WTC11 (cell line): ENCODE data around the gene AGAP3. TPM values are rescaled to one million over a fixed set of nuclear protein-coding genes. Genes with fewer than 3 reads are reported as not detected.
A peak's percentile ranks its signal among the peaks of the same experiment; 100 is the strongest.

ENCODE experiments used
- ATF1 ChIP-seq: sonication (generic); formaldehyde crosslinking; IDR thresholded peaks from 2 replicates; pipeline ENCODE4 v1.8.1; 2023; ENCODE audit warnings: mild to moderate bottlenecking, moderate library complexity, missing genetic modification reagents
- E2F1 ChIP-seq: sonication (generic); formaldehyde crosslinking; IDR thresholded peaks from 2 replicates; pipeline ENCODE4 v1.8.0; 2022; ENCODE audit warnings: mild to moderate bottlenecking, missing genetic modification reagents
- E2F4 ChIP-seq: sonication (generic); formaldehyde crosslinking; IDR thresholded peaks from 2 replicates; pipeline ENCODE4 v1.8.1; 2022; ENCODE audit warnings: low read depth, mild to moderate bottlenecking, moderate library complexity, missing genetic modification reagents, borderline replicate concordance
- ETV6 ChIP-seq: sonication (generic); formaldehyde crosslinking; IDR thresholded peaks from 2 replicates; pipeline ENCODE4 v1.8.1; 2022; ENCODE audit warnings: mild to moderate bottlenecking, missing genetic modification reagents
- FOXK1 ChIP-seq: sonication (generic); formaldehyde crosslinking; IDR thresholded peaks from 2 replicates; pipeline ENCODE4 v1.8.0; 2022; ENCODE audit warnings: mild to moderate bottlenecking, moderate library complexity, missing genetic modification reagents
- FOXP1 ChIP-seq: sonication (generic); formaldehyde crosslinking; IDR thresholded peaks from 2 replicates; pipeline ENCODE4 v1.8.0; 2022; ENCODE audit warnings: missing genetic modification reagents, mild to moderate bottlenecking, moderate library complexity, borderline replicate concordance
- FOXP4 ChIP-seq: sonication (generic); formaldehyde crosslinking; IDR thresholded peaks from 2 replicates; pipeline ENCODE4 v1.8.0; 2022; ENCODE audit warnings: mild to moderate bottlenecking, missing genetic modification reagents
- GRHL2 ChIP-seq: fragments of 250-450 bp; sonication (Bioruptor Pico); IDR thresholded peaks from 2 replicates; pipeline ENCODE4 v1.8.0; 2022; ENCODE audit warnings: mild to moderate bottlenecking, moderate library complexity; ENCODE audit not compliant: insufficient replicate concordance, severe bottlenecking
- JUN ChIP-seq: sonication (generic); formaldehyde crosslinking; IDR thresholded peaks from 2 replicates; pipeline ENCODE4 v1.8.0; 2023; ENCODE audit warnings: mild to moderate bottlenecking, missing genetic modification reagents
- MYBL2 ChIP-seq: sonication (generic); formaldehyde crosslinking; IDR thresholded peaks from 2 replicates; pipeline ENCODE4 v1.8.1; 2023; ENCODE audit warnings: mild to moderate bottlenecking, moderate library complexity, missing genetic modification reagents
- NFE2L1 ChIP-seq: sonication (generic); formaldehyde crosslinking; IDR thresholded peaks from 2 replicates; pipeline ENCODE4 v1.8.1; 2023; ENCODE audit warnings: missing genetic modification reagents
- NR2C2 ChIP-seq: sonication (generic); formaldehyde crosslinking; IDR thresholded peaks from 2 replicates; pipeline ENCODE4 v1.8.0; 2022; ENCODE audit warnings: mild to moderate bottlenecking, missing genetic modification reagents
- PRDM15 ChIP-seq: sonication (generic); formaldehyde crosslinking; IDR thresholded peaks from 2 replicates; pipeline ENCODE4 v1.8.0; 2022; ENCODE audit warnings: missing genetic modification reagents
- PREB ChIP-seq: sonication (generic); formaldehyde crosslinking; IDR thresholded peaks from 2 replicates; pipeline ENCODE4 v1.8.1; 2022; ENCODE audit warnings: mild to moderate bottlenecking, missing genetic modification reagents, moderate library complexity, borderline replicate concordance
- SMAD4 ChIP-seq: sonication (generic); formaldehyde crosslinking; IDR thresholded peaks from 2 replicates; pipeline ENCODE4 v1.8.0; 2022; ENCODE audit warnings: mild to moderate bottlenecking, missing genetic modification reagents
- TCF7 ChIP-seq: sonication (generic); formaldehyde crosslinking; IDR thresholded peaks from 2 replicates; pipeline ENCODE4 v1.8.0; 2022; ENCODE audit warnings: mild to moderate bottlenecking, low read depth, missing genetic modification reagents, moderate library complexity
- TEAD1 ChIP-seq: sonication (generic); formaldehyde crosslinking; IDR thresholded peaks from 2 replicates; pipeline ENCODE4 v1.8.0; 2022; ENCODE audit warnings: mild to moderate bottlenecking, missing genetic modification reagents
- USF1 ChIP-seq: sonication (generic); formaldehyde crosslinking; IDR thresholded peaks from 2 replicates; pipeline ENCODE4 v1.8.0; 2022; ENCODE audit warnings: mild to moderate bottlenecking, missing genetic modification reagents
- ZBTB43 ChIP-seq: sonication (generic); formaldehyde crosslinking; IDR thresholded peaks from 2 replicates; pipeline ENCODE4 v1.8.1; 2023; ENCODE audit warnings: mild to moderate bottlenecking, missing genetic modification reagents
- ZNF317 ChIP-seq: sonication (generic); formaldehyde crosslinking; IDR thresholded peaks from 2 replicates; pipeline ENCODE4 v1.8.1; 2023; ENCODE audit warnings: low read depth, mild to moderate bottlenecking, moderate library complexity, missing genetic modification reagents, borderline replicate concordance
- ZNF396 ChIP-seq: fragments of 250-450 bp; sonication (Bioruptor Pico); IDR thresholded peaks from 2 replicates; pipeline ENCODE4 v1.8.0; 2021; ENCODE audit warnings: mild to moderate bottlenecking, moderate library complexity, borderline replicate concordance
- ZNF423 ChIP-seq: fragments of 250-450 bp; sonication (Bioruptor Pico); IDR thresholded peaks from 2 replicates; pipeline ENCODE4 v2.1.2; 2022; ENCODE audit warnings: mild to moderate bottlenecking, moderate library complexity
- ZNF425 ChIP-seq: fragments of 250-450 bp; sonication (Bioruptor Pico); conservative IDR thresholded peaks from 2 replicates; pipeline ENCODE4 v1.9.0; 2021; ENCODE audit warnings: mild to moderate bottlenecking
- ZNF512 ChIP-seq: sonication (generic); formaldehyde crosslinking; IDR thresholded peaks from 2 replicates; pipeline ENCODE4 v1.8.1; 2022; ENCODE audit warnings: missing genetic modification reagents, borderline replicate concordance
- total RNA-seq: library from RNA; stranded (reverse); gene quantifications from 3 replicates; pipeline ENCODE4 v1.2.3, GENCODE V29; 2021

The AGAP3 gene
- total RNA-seq, 1 experiment from 2014 or later: 163 TPM

GRCh38 chr7:151051108-151051507 is 35.2 kb upstream of the AGAP3 start (continued):
- TF ChIP-seq E2F4 (peak; percentile 94), E2F1 (peak; percentile 92), PREB (CRISPR knock-in tag) (no peak), TCF7 (peak; percentile 96), ETV6 (CRISPR knock-in tag) (peak; percentile 97), SMAD4 (CRISPR knock-in tag) (peak; percentile 93), TEAD1 (CRISPR knock-in tag) (peak; percentile 98), NR2C2 (peak; percentile 65; the same call in 1 of the 2 replicates), GRHL2 (CRISPR knock-in tag) (no peak), ZNF512 (CRISPR knock-in tag) (peak; percentile 50; the same call in 1 of the 2 replicates), ZNF396 (no peak), ZNF423 (CRISPR knock-in tag) (no peak), JUN (peak; percentile 98), FOXP1 (CRISPR knock-in tag) (peak; percentile 99), ATF1 (peak; percentile 93; the same call in 1 of the 2 replicates), ZNF425 (no peak), MYBL2 (CRISPR knock-in tag) (peak; percentile 95), NFE2L1 (CRISPR knock-in tag) (peak; percentile 97), ZBTB43 (peak; percentile 97), FOXP4 (peak; percentile 99), ZNF317 (CRISPR knock-in tag) (peak; percentile 78), USF1 (CRISPR knock-in tag) (peak; percentile 82), FOXK1 (peak; percentile 98), PRDM15 (CRISPR knock-in tag) (peak; percentile 70)
